ENCODE results near the gene BSG.

GRCh38 chr19:589693-590395, 17.4 kb downstream of the BSG start, which contains the start of gene HCN2:
- TF ChIP-seq CTCF (IDR thresholded peaks at IDR 0.05; ENCODE audit: low read depth, low read length) (no peak), EZH2phosphoT487 (IDR thresholded peaks at IDR 0.05; ENCODE audit: low read depth) (no peak)

Measured in OCI-LY3 (cell line).